ENCODE measurements around the gene CPNE4.

CPNE4 gene

GRCh38 chr3:131723343-131723742, 311.5 kb downstream of the CPNE4 start:
- POLR2A ChIA-PET (ENCODE audit: low non-redundant PET), result no interaction called here
- CTCF ChIA-PET, result no interaction called here
- H3K27ac ChIP-seq, result no peak overlapping the region
- no peak for TF ChIP-seq CTCF (conservative IDR thresholded peaks at IDR 0.05; ENCODE audit: low read depth)
- no peak for DNase-seq (ENCODE audit: low spot score)

- no peak for DNase-seq (ENCODE audit: low spot score)
- ChIA-PET CTCF (no interaction called here), POLR2A (ENCODE audit: low non-redundant PET) (no interaction called here)
- H3K27ac ChIP-seq, result no peak overlapping the region
- no peak for TF ChIP-seq CTCF (conservative IDR thresholded peaks at IDR 0.05; ENCODE audit: low read depth)
Observed at GRCh38 chr3:131717493-131717892, 317.3 kb downstream of the CPNE4 start.

GRCh38 chr3:131716943-131717342, 317.9 kb downstream of the CPNE4 start:
- POLR2A ChIA-PET (ENCODE audit: low non-redundant PET), result no interaction called here
- H3K27ac ChIP-seq, result no peak overlapping the region
- no peak for TF ChIP-seq CTCF (conservative IDR thresholded peaks at IDR 0.05; ENCODE audit: low read depth)
- CTCF ChIA-PET, result no interaction called here
- no peak for DNase-seq (ENCODE audit: low spot score)

- CTCF ChIA-PET, result no interaction called here
- no peak for DNase-seq (ENCODE audit: low spot score)
- no peak overlapping the region for H3K27ac ChIP-seq
- no peak for TF ChIP-seq CTCF (conservative IDR thresholded peaks at IDR 0.05; ENCODE audit: low read depth)
- POLR2A ChIA-PET (ENCODE audit: low non-redundant PET), result no interaction called here
Observed at GRCh38 chr3:131716007-131716406, 318.8 kb downstream of the CPNE4 start.

- no peak for DNase-seq (ENCODE audit: low spot score)
- POLR2A ChIA-PET (ENCODE audit: low non-redundant PET), result no interaction called here
- CTCF ChIA-PET, result no interaction called here
- TF ChIP-seq CTCF (conservative IDR thresholded peaks at IDR 0.05; ENCODE audit: low read depth), result no peak
- H3K27ac ChIP-seq, result no peak overlapping the region
Observed at GRCh38 chr3:131714585-131715220, 320.1 kb downstream of the CPNE4 start.

- POLR2A ChIA-PET (ENCODE audit: low non-redundant PET), result no interaction called here
- no peak overlapping the region for H3K27ac ChIP-seq
- no peak for TF ChIP-seq CTCF (conservative IDR thresholded peaks at IDR 0.05; ENCODE audit: low read depth)
- no peak for DNase-seq (ENCODE audit: low spot score)
- CTCF ChIA-PET, result interaction anchor here (0.6 kb wide), 1 partner anchor 488 kb away, joined by 4 read pairs; no protein-coding TSS in a partner anchor
Observed at GRCh38 chr3:131713416-131714123, 321.2 kb downstream of the CPNE4 start.

All from RWPE1 (cell line).